Smooth muscle cell (in vitro differentiated cells): ENCODE results near the gene MAOB. TPM values are rescaled to one million over a fixed set of nuclear protein-coding genes. Genes with fewer than 3 reads are reported as not detected.

ENCODE experiments used
- DNase-seq: peaks from one replicate; lab custom pipeline; 2025; ENCODE audit not compliant: unreplicated experiment; lab: John Stamatoyannopoulos, UW
- H2AFZ ChIP-seq: fragments of 200-600 bp; sonication (generic); 2 replicates; pipeline ENCODE4 v1.6.0; 2016; ENCODE audit warnings: antibody characterized with exemption, low read depth, mild to moderate bottlenecking
- H3F3A ChIP-seq: fragments of 200-600 bp; sonication (generic); 2 replicates; pipeline ENCODE4 v1.6.0; 2017; ENCODE audit warnings: antibody characterized with exemption, low read depth
- H3K27ac ChIP-seq: fragments of 200-600 bp; sonication (generic); 2 replicates; pipeline ENCODE4 v1.5.1; 2016; ENCODE audit warnings: low read depth, mild to moderate bottlenecking
- H3K27me3 ChIP-seq: fragments of 200-600 bp; sonication (generic); 2 replicates; pipeline ENCODE4 v1.6.1; 2016; ENCODE audit warnings: low read depth, mild to moderate bottlenecking
- H3K36me3 ChIP-seq: fragments of 200-600 bp; sonication (generic); 2 replicates; pipeline ENCODE4 v1.5.1; 2016; ENCODE audit warnings: low read depth
- H3K4me1 ChIP-seq: fragments of 200-600 bp; sonication (generic); 2 replicates; pipeline ENCODE4 v1.5.1; 2016; ENCODE audit warnings: low read depth
- H3K4me2 ChIP-seq: fragments of 200-600 bp; sonication (generic); 2 replicates; pipeline ENCODE4 v1.6.0; 2016; ENCODE audit warnings: mild to moderate bottlenecking
- H3K4me3 ChIP-seq: fragments of 200-600 bp; sonication (generic); 2 replicates; pipeline ENCODE4 v1.5.1; 2016; ENCODE audit warnings: mild to moderate bottlenecking
- H3K79me2 ChIP-seq: fragments of 200-600 bp; sonication (generic); 2 replicates; pipeline ENCODE4 v1.6.0; 2016; ENCODE audit warnings: low read depth, mild to moderate bottlenecking
- H3K9ac ChIP-seq: fragments of 200-600 bp; sonication (generic); 2 replicates; pipeline ENCODE4 v1.6.0; 2016; ENCODE audit warnings: low read depth
- H3K9me3 ChIP-seq: fragments of 200-600 bp; sonication (generic); replicated peaks from 2 replicates; pipeline ENCODE4 v1.5.1; 2016; ENCODE audit warnings: low read depth
- H4K20me1 ChIP-seq: fragments of 200-600 bp; sonication (generic); 2 replicates; pipeline ENCODE4 v1.6.0; 2016; ENCODE audit warnings: low read depth
- WGBS: methylation state at CpG from one replicate; pipeline ENCODE4 v1.1.7; 2016; ENCODE audit warnings: low lambda C conversion rate; 5-methylcytosine and 5-hydroxymethylcytosine counted together
- polyA plus RNA-seq: library from polyadenylated mRNA; unstranded; fragments of >200 nt; fragmentation: Nextera tagmentation; extraction: Ambion mirVana; gene quantifications from 2 replicates; pipeline ENCODE4 v1.2.1, GENCODE V29; 2016
- total RNA-seq: library from RNA; depleted of rRNA; stranded (reverse); fragments of >200 nt; gene quantifications from 2 replicates; pipeline ENCODE4 v1.2.3, GENCODE V29; 2014
- TF ChIP-seq, protein P1 (sequence below): fragments of 200-600 bp; sonication (generic); IDR thresholded peaks from 2 replicates; pipeline ENCODE4 v1.5.1; 2017; ENCODE audit warnings: borderline replicate concordance, mild to moderate bottlenecking, antibody characterized with exemption; ENCODE audit not compliant: insufficient read depth, poor library complexity, severe bottlenecking

Gene MAOB
- total and polyA plus RNA-seq, 2 experiments from 2014 or later: 0.93 TPM; not detected in 1

DNA sequence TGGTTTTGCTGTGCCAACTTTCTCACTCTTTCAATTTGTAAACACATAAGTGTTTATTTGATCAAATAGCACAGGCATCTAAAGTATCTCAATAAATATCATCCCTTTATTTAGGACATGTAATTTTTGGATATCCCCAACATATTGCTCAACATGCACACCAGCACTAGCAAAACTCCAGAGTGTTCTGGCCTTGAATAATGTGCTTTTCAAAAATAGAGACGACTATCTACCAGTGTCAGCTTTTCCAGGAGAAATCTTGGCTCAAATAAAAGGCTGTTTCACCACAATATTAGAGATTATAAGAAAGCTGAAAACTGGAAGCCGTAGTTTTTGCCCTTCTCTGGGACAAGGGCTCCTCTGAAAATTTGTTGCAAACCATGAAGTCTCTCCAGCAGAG is 67.0 kb downstream of the MAOB start:
- Histone ChIP-seq H3F3A (no peaks in the 10 kb centered on the region), H3K27ac (no peak overlapping the region), H3K27me3 (no peaks in the 10 kb centered on the region), H3K4me1 (no peaks in the 10 kb centered on the region), H4K20me1 (no peaks in the 10 kb centered on the region), H3K4me3 (no peak overlapping the region), H2AFZ (no peak overlapping the region), H3K9me3 (no peaks in the 10 kb centered on the region), H3K79me2 (no peaks in the 10 kb centered on the region), H3K36me3 (no peaks in the 10 kb centered on the region), H3K4me2 (no peak overlapping the region), H3K9ac (no peak overlapping the region)
- 69% methylated on average over 2 of the region's 2 CpGs for WGBS
- TF ChIP-seq, protein P1, sequence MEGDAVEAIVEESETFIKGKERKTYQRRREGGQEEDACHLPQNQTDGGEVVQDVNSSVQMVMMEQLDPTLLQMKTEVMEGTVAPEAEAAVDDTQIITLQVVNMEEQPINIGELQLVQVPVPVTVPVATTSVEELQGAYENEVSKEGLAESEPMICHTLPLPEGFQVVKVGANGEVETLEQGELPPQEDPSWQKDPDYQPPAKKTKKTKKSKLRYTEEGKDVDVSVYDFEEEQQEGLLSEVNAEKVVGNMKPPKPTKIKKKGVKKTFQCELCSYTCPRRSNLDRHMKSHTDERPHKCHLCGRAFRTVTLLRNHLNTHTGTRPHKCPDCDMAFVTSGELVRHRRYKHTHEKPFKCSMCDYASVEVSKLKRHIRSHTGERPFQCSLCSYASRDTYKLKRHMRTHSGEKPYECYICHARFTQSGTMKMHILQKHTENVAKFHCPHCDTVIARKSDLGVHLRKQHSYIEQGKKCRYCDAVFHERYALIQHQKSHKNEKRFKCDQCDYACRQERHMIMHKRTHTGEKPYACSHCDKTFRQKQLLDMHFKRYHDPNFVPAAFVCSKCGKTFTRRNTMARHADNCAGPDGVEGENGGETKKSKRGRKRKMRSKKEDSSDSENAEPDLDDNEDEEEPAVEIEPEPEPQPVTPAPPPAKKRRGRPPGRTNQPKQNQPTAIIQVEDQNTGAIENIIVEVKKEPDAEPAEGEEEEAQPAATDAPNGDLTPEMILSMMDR: no peak
- DNase-seq: no peak

DNA sequence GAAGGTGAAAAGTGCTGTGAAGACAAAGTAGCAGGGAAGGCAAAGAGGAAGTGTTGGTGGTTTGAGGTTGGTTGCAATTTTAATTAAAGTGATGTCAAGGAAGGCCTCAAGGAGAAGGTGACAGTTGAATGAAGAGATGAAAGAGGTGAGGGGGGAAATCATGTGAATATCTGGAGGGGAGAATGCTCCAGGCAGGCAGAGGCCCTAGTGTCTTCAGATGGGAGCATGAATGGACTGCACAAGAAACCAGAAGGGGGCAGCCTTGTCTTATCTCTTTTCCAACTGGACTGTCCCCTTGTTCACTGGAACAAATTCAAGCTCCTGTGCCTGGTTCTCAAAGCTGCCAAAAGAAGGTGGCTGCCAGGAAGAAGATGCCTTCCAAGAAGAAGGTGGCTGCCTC is 68.4 kb downstream of the MAOB start:
- TF ChIP-seq, protein P1: no peak
- DNase-seq: no peak

DNA sequence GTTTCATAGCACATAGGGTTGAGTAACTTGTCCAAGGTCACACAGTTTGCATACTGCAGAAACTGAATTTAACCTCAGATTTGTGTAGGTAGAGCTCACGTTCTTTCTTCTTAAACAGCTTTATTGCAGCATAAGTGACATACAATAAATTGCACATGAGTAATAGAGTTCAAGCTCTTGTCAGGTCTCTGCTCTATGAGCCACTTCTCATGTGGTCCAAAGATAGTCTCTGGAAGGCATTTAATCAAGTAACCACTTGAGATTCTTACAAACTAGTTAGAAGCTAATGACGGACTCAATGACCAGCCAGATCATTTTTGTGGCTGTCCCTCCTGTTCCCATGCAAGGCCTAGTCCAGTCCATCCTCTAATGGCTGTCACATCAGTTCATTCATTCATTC is 68.9 kb downstream of the MAOB start:
- Histone ChIP-seq H4K20me1 (no peaks in the 10 kb centered on the region), H3K4me3 (no peak overlapping the region), H3K9me3 (no peaks in the 10 kb centered on the region), H3K4me1 (no peaks in the 10 kb centered on the region), H3K27ac (no peak overlapping the region), H3K9ac (no peak overlapping the region), H3K36me3 (no peaks in the 10 kb centered on the region), H3F3A (no peaks in the 10 kb centered on the region), H3K79me2 (no peaks in the 10 kb centered on the region), H3K4me2 (no peak overlapping the region), H3K27me3 (no peaks in the 10 kb centered on the region), H2AFZ (no peak overlapping the region)
- DNase-seq: no peak
- WGBS: 69% methylated on average over 2 of the region's 2 CpGs
- TF ChIP-seq, protein P1: no peak

More for the DNA sequence above, 68.4 kb downstream of the MAOB start:
- Histone ChIP-seq H3K27ac (no peak overlapping the region), H3K36me3 (no peaks in the 10 kb centered on the region), H3K79me2 (no peaks in the 10 kb centered on the region), H3F3A (no peaks in the 10 kb centered on the region), H4K20me1 (no peaks in the 10 kb centered on the region), H3K27me3 (no peaks in the 10 kb centered on the region), H3K4me1 (no peaks in the 10 kb centered on the region), H2AFZ (no peak overlapping the region), H3K9ac (no peak overlapping the region), H3K9me3 (no peaks in the 10 kb centered on the region), H3K4me3 (no peak overlapping the region), H3K4me2 (no peak overlapping the region)

DNA sequence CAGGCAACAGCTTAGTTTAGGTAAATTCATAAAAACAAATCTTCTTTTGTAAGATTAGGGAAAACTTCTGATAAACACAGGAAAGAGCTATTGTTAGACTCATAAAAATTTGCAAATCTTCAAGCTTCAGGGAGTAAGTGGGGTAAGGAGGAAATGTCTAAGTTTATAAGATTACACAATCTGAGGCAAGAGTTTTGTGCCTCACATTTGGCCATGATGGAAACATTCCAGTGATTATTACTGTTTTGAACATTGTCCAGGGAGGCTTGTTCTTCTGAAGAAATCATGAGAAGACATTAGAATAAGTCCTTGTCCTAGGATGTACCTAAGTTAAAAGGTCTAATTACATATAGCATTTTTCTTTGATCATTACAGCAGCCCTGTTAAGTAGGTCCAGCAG is 72.8 kb downstream of the MAOB start:
- no peaks in the 10 kb centered on the region for H4K20me1 ChIP-seq
- H3K36me3 ChIP-seq: no peaks in the 10 kb centered on the region
- TF ChIP-seq, protein P1: no peak
- DNase-seq: no peak
- no peaks in the 10 kb centered on the region for H3K9me3 ChIP-seq
- H3K27me3 ChIP-seq: no peaks in the 10 kb centered on the region
- H3K79me2 ChIP-seq: no peaks in the 10 kb centered on the region
- no peak overlapping the region for H2AFZ ChIP-seq
- no peak overlapping the region for H3K27ac ChIP-seq
- no peak overlapping the region for H3K9ac ChIP-seq
- no peaks in the 10 kb centered on the region for H3K4me1 ChIP-seq
- H3K4me2 ChIP-seq: no peak overlapping the region
- H3F3A ChIP-seq: no peaks in the 10 kb centered on the region
- H3K4me3 ChIP-seq: no peak overlapping the region
